ENCODE measurements around the gene IFT81. TPM values are rescaled to one million over a fixed set of nuclear protein-coding genes. Genes with fewer than 3 reads are reported as not detected.

The IFT81 gene
- total and polyA plus RNA-seq, 2 of the 13 experiments (the other 11 are each of a cell fraction or from before 2014, with no cell fraction given) = 4.2 to 13.0 TPM

DNA sequence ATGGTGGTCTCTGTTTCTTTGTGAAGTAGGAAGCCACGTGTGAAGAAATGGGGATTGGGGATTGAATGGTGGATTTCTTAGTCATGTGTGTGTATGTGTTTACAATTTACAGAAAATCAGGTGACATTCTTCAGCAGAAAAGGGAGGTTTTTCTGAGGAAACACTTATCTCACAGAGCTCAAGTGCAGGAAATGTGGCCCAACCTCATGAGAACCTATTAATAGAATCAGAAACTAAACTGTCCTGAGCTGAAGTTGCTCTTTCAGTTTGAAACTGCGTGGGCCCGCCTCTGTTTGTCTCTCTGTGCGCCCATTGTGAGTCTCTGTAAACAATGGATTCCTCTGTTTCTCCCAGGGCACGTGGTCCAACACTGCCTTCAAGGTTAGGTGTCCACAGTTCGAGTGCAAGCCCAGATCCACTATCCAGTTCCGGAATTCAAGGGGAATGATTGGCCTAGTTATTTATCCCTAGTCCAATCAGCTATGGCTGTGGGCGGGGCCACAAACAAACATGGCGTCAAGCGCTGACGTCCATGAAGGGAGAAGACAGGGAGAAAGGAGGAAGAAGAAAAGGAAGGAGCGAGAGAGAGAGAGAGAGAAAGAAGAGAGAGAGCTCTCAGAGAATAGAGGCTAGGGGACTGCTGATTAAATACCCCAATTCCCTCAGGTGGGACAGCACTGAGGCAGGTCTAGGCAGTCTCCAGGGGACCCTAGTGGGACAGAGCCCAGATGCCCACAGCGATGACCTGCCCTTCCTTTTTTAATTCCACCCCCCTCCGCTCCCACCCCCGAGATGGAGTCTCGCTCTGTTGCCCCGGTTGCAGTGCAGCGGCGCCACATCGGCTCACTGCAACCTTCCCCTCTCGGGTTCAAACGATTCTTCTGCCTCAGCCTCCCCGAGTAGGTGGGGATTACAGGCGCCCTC lies 44.4 kb upstream of the IFT81 start (continued):
- no peak for TF ChIP-seq TCF12 (IDR thresholded peaks at IDR 0.05)
- TF ChIP-seq TCF12 (CRISPR knock-in tag; IDR thresholded peaks at IDR 0.05) = no peak
- peak; percentile 87; the same call in 1 of the 2 replicates for TF ChIP-seq SMAD3 (CRISPR knock-in tag; IDR thresholded peaks at IDR 0.05)
- no peak for TF ChIP-seq KLF13 (CRISPR knock-in tag; IDR thresholded peaks at IDR 0.05)
- no peak for TF ChIP-seq MZF1 (CRISPR knock-in tag; IDR thresholded peaks at IDR 0.05; ENCODE audit: borderline replicate concordance)
- peak; percentile 78 for TF ChIP-seq ERF (CRISPR knock-in tag; IDR thresholded peaks at IDR 0.05)
- TF ChIP-seq, protein P1, sequence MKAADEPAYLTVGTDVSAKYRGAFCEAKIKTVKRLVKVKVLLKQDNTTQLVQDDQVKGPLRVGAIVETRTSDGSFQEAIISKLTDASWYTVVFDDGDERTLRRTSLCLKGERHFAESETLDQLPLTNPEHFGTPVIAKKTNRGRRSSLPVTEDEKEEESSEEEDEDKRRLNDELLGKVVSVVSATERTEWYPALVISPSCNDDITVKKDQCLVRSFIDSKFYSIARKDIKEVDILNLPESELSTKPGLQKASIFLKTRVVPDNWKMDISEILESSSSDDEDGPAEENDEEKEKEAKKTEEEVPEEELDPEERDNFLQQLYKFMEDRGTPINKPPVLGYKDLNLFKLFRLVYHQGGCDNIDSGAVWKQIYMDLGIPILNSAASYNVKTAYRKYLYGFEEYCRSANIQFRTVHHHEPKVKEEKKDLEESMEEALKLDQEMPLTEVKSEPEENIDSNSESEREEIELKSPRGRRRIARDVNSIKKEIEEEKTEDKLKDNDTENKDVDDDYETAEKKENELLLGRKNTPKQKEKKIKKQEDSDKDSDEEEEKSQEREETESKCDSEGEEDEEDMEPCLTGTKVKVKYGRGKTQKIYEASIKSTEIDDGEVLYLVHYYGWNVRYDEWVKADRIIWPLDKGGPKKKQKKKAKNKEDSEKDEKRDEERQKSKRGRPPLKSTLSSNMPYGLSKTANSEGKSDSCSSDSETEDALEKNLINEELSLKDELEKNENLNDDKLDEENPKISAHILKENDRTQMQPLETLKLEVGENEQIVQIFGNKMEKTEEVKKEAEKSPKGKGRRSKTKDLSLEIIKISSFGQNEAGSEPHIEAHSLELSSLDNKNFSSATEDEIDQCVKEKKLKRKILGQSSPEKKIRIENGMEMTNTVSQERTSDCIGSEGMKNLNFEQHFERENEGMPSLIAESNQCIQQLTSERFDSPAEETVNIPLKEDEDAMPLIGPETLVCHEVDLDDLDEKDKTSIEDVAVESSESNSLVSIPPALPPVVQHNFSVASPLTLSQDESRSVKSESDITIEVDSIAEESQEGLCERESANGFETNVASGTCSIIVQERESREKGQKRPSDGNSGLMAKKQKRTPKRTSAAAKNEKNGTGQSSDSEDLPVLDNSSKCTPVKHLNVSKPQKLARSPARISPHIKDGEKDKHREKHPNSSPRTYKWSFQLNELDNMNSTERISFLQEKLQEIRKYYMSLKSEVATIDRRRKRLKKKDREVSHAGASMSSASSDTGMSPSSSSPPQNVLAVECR (CRISPR knock-in tag; IDR thresholded peaks at IDR 0.05; ENCODE audit: borderline replicate concordance) = peak; percentile 63; the same call in 1 of the 2 replicates
- peak; percentile 78 for TF ChIP-seq MED1 (CRISPR knock-in tag; IDR thresholded peaks at IDR 0.05)
- peak; percentile 12; the same call in 1 of the 2 replicates for TF ChIP-seq PITX1 (CRISPR knock-in tag; IDR thresholded peaks at IDR 0.05)
- TF ChIP-seq SYNCRIP (IDR thresholded peaks at IDR 0.05; ENCODE audit: insufficient read depth, low read depth, low read length) = no peak
- TF ChIP-seq, protein P2, sequence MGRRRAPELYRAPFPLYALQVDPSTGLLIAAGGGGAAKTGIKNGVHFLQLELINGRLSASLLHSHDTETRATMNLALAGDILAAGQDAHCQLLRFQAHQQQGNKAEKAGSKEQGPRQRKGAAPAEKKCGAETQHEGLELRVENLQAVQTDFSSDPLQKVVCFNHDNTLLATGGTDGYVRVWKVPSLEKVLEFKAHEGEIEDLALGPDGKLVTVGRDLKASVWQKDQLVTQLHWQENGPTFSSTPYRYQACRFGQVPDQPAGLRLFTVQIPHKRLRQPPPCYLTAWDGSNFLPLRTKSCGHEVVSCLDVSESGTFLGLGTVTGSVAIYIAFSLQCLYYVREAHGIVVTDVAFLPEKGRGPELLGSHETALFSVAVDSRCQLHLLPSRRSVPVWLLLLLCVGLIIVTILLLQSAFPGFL (CRISPR knock-in tag; IDR thresholded peaks at IDR 0.05) = no peak
- TF ChIP-seq, protein P3, sequence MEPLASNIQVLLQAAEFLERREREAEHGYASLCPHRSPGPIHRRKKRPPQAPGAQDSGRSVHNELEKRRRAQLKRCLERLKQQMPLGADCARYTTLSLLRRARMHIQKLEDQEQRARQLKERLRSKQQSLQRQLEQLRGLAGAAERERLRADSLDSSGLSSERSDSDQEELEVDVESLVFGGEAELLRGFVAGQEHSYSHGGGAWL (CRISPR knock-in tag; IDR thresholded peaks at IDR 0.05) = peak; percentile 41; the same call in 1 of the 2 replicates
- peak; percentile 31; the same call in 1 of the 2 replicates for TF ChIP-seq PHF8 (CRISPR knock-in tag; IDR thresholded peaks at IDR 0.05)
- no peak for TF ChIP-seq CHD2 (IDR thresholded peaks at IDR 0.05; ENCODE audit: low read depth, low read length)
- TF ChIP-seq ZNF317 (CRISPR knock-in tag; IDR thresholded peaks at IDR 0.05) = no peak; the same call in 1 of the 2 replicates
- TF ChIP-seq FOXA1 (IDR thresholded peaks at IDR 0.05) = 0 out of 2 replicates have a peak, but pooled peaks have one; percentile 19
- TF ChIP-seq FOXA1 (CRISPR knock-in tag; IDR thresholded peaks at IDR 0.05) = peak; percentile 90
- peak; percentile 49; the same call in 1 of the 2 replicates for TF ChIP-seq MIER3 (CRISPR knock-in tag; IDR thresholded peaks at IDR 0.05; ENCODE audit: borderline replicate concordance)
- TF ChIP-seq ARID5B (CRISPR knock-in tag; IDR thresholded peaks at IDR 0.05) = peak; percentile 82
- no peak for TF ChIP-seq MTF1 (CRISPR knock-in tag; IDR thresholded peaks at IDR 0.05)

All from HepG2 (cell line).